Naive thymus-derived CD8-positive, alpha-beta T cell (primary cell): ENCODE measurements around the gene GCLC. TPM values are rescaled to one million over a fixed set of nuclear protein-coding genes. Genes with fewer than 3 reads are reported as not detected.

Source experiments
- ATAC-seq, 2 donors: fragments of 150-1000 bp; cut with Tn5 transposase in 1 of 2; sonication (Bioruptor Pico), chemical (Tn5 transposase) in 1 of 2; 1 replicate in 1 of 2; 2 replicates in 1 of 2; pipeline ENCODE4 v1.10.0; 2021; ENCODE audit warnings: mild to moderate bottlenecking in 2 of 2, moderate library complexity in 2 of 2
- POLR2A ChIA-PET: fragments of 350-600 bp; sonication (Branson Sonifier 250); formaldehyde crosslinking; loops from one replicate; lab custom pipeline; 2021; ENCODE audit warnings: antibody characterized with exemption; lab: Charles Lee
- DNase-seq, 10 donors: peaks; one replicate each; pipeline versions ENCODE4 v3.0.0 to v3.0.0-alpha.2; 2020 to 2022
- H3K27ac Mint-ChIP-seq, 10 donors: one replicate each; pipeline ENCODE4 v1.8.0; 2020 to 2022; ENCODE audit warnings: mild to moderate bottlenecking in 10 of 10, mixed read lengths in 10 of 10, moderate library complexity in 4 of 10, inconsistent platforms in 1 of 10
- H3K27me3 Mint-ChIP-seq, 5 donors: one replicate each; pipeline ENCODE4 v1.8.0; 2021 to 2022; ENCODE audit warnings: mixed read lengths in 5 of 5
- H3K36me3 Mint-ChIP-seq, 3 donors: one replicate each; pipeline ENCODE4 v1.8.0; 2020 to 2022; ENCODE audit warnings: mixed read lengths in 3 of 3, mild to moderate bottlenecking in 2 of 3, inconsistent platforms in 1 of 3
- H3K4me1 Mint-ChIP-seq, 4 donors: one replicate each; pipeline ENCODE4 v1.8.0; 2021 to 2022; ENCODE audit warnings: mixed read lengths in 4 of 4
- H3K4me3 Mint-ChIP-seq, 10 donors: one replicate each; pipeline ENCODE4 v1.8.0; 2020 to 2022; ENCODE audit warnings: mild to moderate bottlenecking in 10 of 10, mixed read lengths in 10 of 10, moderate library complexity in 6 of 10, inconsistent platforms in 1 of 10
- H3K9me3 Mint-ChIP-seq, 9 donors: one replicate each; pipeline ENCODE4 v1.8.0; 2020 to 2022; ENCODE audit warnings: mixed read lengths in 9 of 9, mild to moderate bottlenecking in 3 of 9, inconsistent platforms in 1 of 9, moderate library complexity in 1 of 9
- polyA plus RNA-seq, 3 donors: library from polyadenylated mRNA; unstranded; fragments of 300-500 nt; fragmentation: Illumina TruSeq; gene quantifications; one replicate each; pipeline ENCODE4 v1.2.3, GENCODE V29; 2021
- total RNA-seq, 8 experiments: library from RNA in 2 of 8; stranded (reverse) in 2 of 8; gene quantifications; one replicate each; pipeline ENCODE4 v1.2.3 and lab custom pipeline; 2021 to 2026

Gene GCLC
- total and polyA plus RNA-seq, 5 experiments from 2014 or later = 9.2 to 54.3 (median 13.5) TPM

DNA sequence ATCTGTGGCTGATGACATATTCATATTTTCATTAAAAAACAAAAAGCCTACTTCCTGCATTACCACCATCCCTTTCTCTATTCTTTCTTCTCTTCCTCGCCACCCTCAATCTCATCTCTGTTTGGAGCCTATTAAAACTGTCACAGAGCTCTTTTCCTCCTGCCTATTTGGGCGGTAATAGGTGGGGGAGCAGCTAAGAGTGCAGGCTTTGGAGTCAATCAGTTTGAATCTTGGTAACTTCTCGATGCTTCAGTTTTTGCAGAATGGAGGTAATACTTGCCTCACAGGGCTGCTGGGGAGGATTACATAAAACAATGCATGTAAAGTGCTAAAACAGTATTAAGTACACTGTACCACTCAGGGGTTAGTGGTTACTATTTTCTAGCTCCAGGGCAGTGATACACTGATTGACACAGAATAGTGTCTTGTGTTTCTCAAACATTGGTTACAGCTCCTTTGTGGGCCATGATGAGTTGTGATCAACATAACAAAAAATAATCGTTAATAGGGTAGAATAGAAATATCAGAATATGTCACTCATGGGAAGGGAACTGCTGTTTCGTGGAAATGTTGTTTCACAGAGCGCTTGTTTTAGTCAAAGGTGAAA lies 14.0 kb downstream of the GCLC start:
- no peaks in the 10 kb centered on the region for H3K9me3 Mint-ChIP-seq
- ATAC-seq (no peak), DNase-seq (no peak)
- POLR2A ChIA-PET = no interaction called here
- peaks cover 22 to 68% (median 43%) of the 10 kb centered on the region in 4 donors for H3K4me1 Mint-ChIP-seq
- no peaks in the 10 kb centered on the region for H3K27me3 Mint-ChIP-seq
- no peak overlapping the region for H3K4me3 Mint-ChIP-seq
- H3K27ac Mint-ChIP-seq = no peak overlapping the region
- peaks cover 0 to 7% (median 0%) of the 10 kb centered on the region in 3 donors for H3K36me3 Mint-ChIP-seq

DNA sequence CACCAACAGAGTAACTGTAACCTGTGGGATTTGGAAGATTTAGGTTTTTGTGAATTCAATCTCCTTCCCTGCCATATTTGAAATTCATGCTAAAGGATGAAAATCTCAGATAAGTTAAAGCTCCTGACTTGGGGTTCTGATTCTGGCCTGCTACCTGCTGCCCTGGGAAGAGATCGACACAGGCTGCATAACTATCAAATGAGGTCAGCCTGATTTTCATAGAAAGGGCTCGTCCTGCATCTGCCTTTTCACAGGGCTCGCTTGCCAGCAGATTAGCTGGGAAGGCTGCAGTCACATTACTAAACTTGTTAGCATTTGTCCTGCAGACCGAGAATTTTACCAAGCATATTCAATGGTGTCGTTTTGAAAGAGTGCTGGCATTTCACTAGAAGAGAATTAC lies 14.6 kb downstream of the GCLC start:
- Mint-ChIP-seq H3K27me3 (no peaks in the 10 kb centered on the region), H3K4me1 (peaks cover 22 to 63% (median 43%) of the 10 kb centered on the region in 4 donors), H3K4me3 (no peak overlapping the region), H3K36me3 (peaks cover 0 to 7% (median 0%) of the 10 kb centered on the region in 3 donors), H3K9me3 (no peaks in the 10 kb centered on the region), H3K27ac (peak overlapping the region in 1 of 10 donors; percentile 53)
- ATAC-seq (no peak), DNase-seq (no peak)
- POLR2A ChIA-PET = no interaction called here

DNA sequence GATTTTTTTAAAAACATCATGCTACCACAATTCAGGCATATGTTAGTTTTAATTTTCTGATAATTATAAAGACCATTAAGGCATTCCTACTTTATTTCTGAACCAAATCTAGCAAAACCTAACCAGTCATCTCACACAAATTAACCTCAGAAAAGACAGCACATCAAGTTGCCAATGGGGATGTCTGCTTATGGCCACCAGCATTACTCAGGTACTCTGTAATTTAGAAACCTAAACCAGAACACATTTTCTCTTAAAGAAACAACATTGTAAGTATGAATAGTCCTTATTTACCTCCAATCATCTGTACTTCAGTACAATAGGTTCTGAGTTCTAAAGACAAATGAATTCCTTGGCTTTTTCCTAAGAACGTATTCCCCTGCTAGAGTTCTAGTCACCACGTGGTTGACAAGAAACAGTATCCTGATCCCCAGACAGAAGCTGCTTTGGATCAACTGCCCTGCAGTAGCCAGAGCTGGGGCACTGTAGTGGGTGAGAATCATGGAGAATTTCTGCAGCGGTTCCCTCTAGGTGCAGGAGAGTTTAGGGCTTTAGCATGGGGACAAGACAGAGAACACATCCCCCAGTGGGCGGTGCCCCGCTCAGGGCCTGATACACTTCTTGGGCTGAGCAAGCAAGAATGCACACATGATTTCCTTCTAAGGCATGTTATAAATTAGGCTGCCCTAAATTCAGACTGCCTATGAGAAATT lies 15.4 kb downstream of the GCLC start:
- DNase-seq = no peak
- peaks cover 22 to 59% (median 42%) of the 10 kb centered on the region in 4 donors for H3K4me1 Mint-ChIP-seq
- H3K27ac Mint-ChIP-seq = peak overlapping the region in 1 of 10 donors; percentile 41
- peaks cover 0 to 7% (median 0%) of the 10 kb centered on the region in 3 donors for H3K36me3 Mint-ChIP-seq
- POLR2A ChIA-PET = no interaction called here
- H3K9me3 Mint-ChIP-seq = no peaks in the 10 kb centered on the region
- no peak for ATAC-seq
- H3K27me3 Mint-ChIP-seq = no peaks in the 10 kb centered on the region
- H3K4me3 Mint-ChIP-seq = no peak overlapping the region

DNA sequence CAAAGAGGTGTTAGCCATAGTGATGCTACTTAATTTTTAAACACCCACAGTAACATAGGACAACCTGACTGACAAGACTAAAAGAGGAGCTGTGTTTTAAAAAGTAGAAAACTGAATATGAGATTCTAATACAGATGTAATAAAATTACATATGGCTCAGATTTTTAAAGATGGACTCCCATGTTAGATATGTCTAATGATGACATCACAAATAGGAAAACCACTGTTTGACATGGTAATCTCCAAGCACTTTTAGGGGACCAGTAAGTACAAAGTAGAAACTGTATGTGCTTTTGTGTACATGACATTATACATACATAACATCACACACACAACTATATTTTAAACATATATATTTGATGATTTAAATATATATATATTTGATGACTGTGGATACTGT lies 16.8 kb downstream of the GCLC start:
- Mint-ChIP-seq H3K4me1 (peaks cover 20 to 51% (median 41%) of the 10 kb centered on the region in 4 donors), H3K27ac (no peak overlapping the region), H3K27me3 (no peaks in the 10 kb centered on the region), H3K9me3 (no peaks in the 10 kb centered on the region), H3K4me3 (no peak overlapping the region), H3K36me3 (peaks cover 0 to 4% (median 2%) of the 10 kb centered on the region in 3 donors)
- ATAC-seq (no peak), DNase-seq (no peak)
- POLR2A ChIA-PET = no interaction called here

DNA sequence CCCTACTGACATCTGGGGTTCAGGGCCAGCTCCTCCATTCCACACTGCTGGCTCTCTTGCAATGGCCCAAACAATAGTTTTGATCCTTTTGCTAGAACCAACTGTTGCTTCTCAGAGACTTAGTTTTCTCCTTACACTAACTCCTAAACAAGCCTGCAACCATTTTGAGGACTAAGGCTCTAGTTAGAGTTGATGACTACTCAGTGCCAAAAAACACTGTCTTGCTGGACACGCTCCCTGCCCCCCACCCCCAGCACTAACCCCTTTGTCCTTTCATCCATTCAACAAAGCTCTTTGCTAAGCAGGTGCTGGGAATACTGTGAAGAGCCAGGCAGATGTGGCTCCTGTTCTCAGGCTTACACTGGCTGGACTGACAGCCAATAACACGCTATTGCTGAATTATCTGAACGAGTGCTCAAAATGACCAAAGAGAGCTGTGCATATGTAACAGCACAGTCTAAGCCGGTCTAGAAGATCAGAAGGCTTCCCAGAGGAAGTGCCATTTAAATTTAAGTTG lies 17.6 kb downstream of the GCLC start:
- Mint-ChIP-seq H3K36me3 (peaks cover 0 to 8% (median 2%) of the 10 kb centered on the region in 3 donors), H3K27ac (no peak overlapping the region), H3K27me3 (no peaks in the 10 kb centered on the region), H3K9me3 (no peaks in the 10 kb centered on the region), H3K4me3 (no peak overlapping the region), H3K4me1 (peaks cover 15 to 43% (median 36%) of the 10 kb centered on the region in 4 donors)
- DNase-seq = no peak
- no peak for ATAC-seq
- POLR2A ChIA-PET = no interaction called here

DNA sequence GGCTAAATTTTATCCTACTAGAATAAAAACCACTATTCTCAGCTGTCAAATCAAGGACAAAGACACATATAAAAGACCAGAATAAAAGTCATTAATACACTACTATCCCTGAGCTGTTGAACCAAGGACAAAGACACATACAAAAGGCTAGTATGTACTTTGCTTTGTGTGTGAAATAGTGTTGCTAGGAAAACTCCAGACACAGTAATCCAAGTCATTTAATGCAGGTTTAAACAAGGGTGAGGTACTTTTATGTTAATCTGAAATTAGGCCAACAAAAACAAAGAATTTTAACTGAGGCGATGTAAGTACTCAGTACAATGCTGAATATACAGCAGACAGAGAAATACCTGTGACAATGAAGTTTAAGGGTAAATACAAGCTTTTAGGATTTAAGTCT lies 18.9 kb downstream of the GCLC start:
- Mint-ChIP-seq H3K27me3 (no peaks in the 10 kb centered on the region), H3K4me1 (peaks cover 7 to 31% (median 24%) of the 10 kb centered on the region in 4 donors), H3K36me3 (peaks cover 0 to 5% (median 2%) of the 10 kb centered on the region in 3 donors), H3K9me3 (no peaks in the 10 kb centered on the region), H3K27ac (no peak overlapping the region), H3K4me3 (no peak overlapping the region)
- POLR2A ChIA-PET = no interaction called here
- DNase-seq = no peak
- ATAC-seq = no peak

DNA sequence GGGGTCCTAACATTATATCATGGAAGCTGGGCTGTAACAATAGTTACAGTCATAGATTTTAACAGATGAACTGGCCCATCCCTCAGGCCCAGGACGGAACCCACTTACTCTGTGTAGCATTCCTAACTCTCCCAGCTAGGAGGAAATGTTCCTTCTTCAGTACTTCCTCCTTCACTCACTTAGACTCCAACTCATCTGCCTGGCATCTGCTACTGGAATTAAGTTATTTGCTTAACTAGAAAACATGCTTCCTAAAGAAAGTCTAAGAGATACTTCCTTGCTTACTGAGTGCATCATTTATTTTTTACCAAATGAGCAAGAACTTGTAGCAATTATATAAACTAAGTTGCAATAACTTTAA lies 20.5 kb downstream of the GCLC start:
- POLR2A ChIA-PET = no interaction called here
- Mint-ChIP-seq H3K27me3 (no peaks in the 10 kb centered on the region), H3K36me3 (peaks cover 0 to 18% (median 15%) of the 10 kb centered on the region in 3 donors), H3K4me1 (peaks cover 4 to 20% (median 15%) of the 10 kb centered on the region in 4 donors), H3K9me3 (no peaks in the 10 kb centered on the region), H3K27ac (peak overlapping the region in 1 of 10 donors; percentile 14), H3K4me3 (no peak overlapping the region)
- ATAC-seq = no peak
- DNase-seq = no peak

DNA sequence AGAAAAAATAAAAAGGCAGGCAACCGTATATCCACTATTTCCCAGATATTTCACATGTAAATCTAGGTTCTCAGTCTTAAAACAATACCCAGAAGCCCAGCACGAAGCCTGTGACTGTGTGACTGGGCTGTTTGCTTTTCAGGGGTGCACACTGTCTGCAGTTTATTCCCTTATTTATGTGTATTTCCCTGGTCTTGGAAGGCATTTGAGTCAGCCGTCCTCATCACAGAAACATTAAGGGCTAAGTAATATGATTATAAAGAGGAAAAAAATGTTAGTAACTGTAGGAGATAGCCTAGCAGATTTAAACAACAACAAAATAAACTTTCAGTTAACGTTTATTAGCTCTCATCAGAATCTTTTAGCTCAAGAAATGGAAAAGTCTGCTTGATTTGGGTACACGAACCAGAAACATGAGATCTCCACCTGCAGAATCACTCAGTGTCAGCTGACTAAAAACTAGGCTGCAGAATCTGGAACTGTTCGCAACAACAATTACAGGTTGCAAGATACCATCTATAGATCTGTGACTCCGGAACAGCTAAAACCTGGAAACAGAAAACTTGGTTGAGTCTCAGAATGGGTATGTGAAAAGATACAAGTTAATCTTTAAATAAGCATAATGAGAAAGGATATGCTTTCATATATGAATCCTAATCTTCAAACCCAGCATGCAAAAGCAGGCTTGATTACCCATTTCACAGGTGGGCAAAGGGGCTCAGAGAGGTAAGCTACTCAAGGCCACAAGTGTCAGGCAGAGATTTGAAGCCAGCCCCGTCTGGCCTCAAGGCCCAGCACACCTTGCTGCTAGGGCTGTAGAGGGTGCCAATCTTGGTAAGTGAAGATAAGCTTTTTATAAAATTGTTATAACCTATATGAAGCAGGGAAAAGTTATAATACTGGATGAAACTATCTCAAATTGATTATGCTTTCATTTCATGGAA lies 21.1 kb downstream of the GCLC start:
- no peak overlapping the region for H3K4me3 Mint-ChIP-seq
- no peaks in the 10 kb centered on the region for H3K27me3 Mint-ChIP-seq
- H3K4me1 Mint-ChIP-seq = peaks cover 4 to 16% (median 13%) of the 10 kb centered on the region in 4 donors
- no peak for DNase-seq
- no peak overlapping the region for H3K27ac Mint-ChIP-seq
- peaks cover 0 to 23% (median 18%) of the 10 kb centered on the region in 3 donors for H3K36me3 Mint-ChIP-seq
- no peak for ATAC-seq
- no peaks in the 10 kb centered on the region for H3K9me3 Mint-ChIP-seq
- POLR2A ChIA-PET = no interaction called here

DNA sequence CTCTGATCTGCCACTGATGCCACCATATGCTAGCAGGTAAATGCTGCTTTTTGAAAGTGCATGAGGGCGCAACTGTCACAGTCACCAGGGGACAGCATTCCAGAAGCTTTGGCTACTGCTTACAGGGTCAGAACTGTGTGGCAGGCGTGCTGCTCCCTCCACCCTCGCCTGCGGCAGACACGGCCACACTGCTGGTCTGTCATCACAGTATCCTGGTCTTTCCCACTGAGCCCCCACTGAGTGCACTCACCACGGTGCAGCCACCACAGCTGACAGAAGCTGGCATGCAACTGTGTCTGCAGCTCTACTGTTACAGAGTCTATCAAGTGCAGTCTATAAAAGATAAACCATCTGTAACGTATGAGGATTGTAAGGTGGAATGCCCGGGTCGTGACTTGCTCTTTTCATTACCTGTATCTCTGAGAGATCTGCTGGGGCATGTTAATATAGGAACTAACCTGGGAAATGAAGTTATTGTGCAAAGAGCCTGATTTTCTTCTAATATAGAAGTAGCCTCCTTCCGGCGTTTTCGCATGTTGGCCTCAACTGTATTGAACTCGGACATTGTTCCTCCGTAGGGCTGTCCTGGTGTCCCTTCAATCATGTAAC lies 24.5 kb downstream of the GCLC start:
- no peak overlapping the region for H3K27ac Mint-ChIP-seq
- no peaks in the 10 kb centered on the region for H3K9me3 Mint-ChIP-seq
- H3K4me3 Mint-ChIP-seq = no peak overlapping the region
- H3K4me1 Mint-ChIP-seq = peaks cover 0 to 7% (median 4%) of the 10 kb centered on the region in 4 donors
- DNase-seq = no peak
- POLR2A ChIA-PET = no interaction called here
- H3K27me3 Mint-ChIP-seq = no peaks in the 10 kb centered on the region
- no peak for ATAC-seq
- peaks cover 6 to 46% (median 22%) of the 10 kb centered on the region in 3 donors for H3K36me3 Mint-ChIP-seq

DNA sequence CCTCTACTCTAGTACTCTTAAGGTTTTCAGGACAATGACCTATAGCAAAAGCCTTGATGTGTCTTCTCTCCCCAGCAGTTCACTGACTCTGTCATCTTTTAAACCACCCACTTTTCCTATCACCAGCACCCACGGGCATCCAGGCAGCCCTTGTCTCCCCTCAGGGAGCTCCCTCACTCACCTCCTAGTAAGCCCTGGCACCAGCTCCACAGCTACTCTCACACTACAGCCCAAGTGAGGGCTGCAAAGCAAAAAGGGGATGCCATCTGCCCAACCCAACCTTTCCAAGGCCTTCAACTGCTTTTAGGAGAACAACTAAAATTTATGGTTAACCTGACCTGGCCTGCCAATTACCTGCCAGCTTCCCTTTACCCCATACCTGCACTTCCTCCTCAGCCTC lies 26.0 kb downstream of the GCLC start:
- POLR2A ChIA-PET = no interaction called here
- Mint-ChIP-seq H3K27ac (peak overlapping the region in 2 of 10 donors; percentile 17 to 66), H3K9me3 (no peaks in the 10 kb centered on the region), H3K36me3 (peaks cover 6 to 59% (median 22%) of the 10 kb centered on the region in 3 donors), H3K4me3 (no peak overlapping the region), H3K4me1 (peaks cover 0 to 6% (median 2%) of the 10 kb centered on the region in 4 donors), H3K27me3 (no peaks in the 10 kb centered on the region)
- DNase-seq (no peak), ATAC-seq (no peak)

DNA sequence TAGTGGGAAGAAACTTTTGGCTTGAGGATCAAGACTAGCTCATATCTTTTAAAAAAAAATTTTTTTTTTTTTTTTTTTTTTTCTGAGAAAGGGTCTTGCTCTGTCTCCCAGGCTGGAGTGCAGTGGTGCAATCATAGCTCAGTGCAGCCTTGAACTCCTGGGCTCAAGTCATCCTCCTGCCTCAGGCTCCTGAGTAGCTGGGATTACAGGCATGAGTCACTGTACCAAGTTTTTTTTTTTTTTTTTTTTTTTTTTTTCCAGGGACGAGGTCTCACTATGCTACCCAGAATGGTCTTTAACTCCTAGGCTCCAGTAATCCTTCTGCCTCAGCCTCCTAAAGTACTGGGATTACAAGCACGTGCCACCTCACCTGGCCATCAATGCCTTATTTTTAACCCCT lies 27.9 kb downstream of the GCLC start:
- no peaks in the 10 kb centered on the region for H3K27me3 Mint-ChIP-seq
- no peak for DNase-seq
- ATAC-seq = no peak
- H3K4me3 Mint-ChIP-seq = no peak overlapping the region
- no peaks in the 10 kb centered on the region for H3K9me3 Mint-ChIP-seq
- peaks cover 0 to 6% (median 2%) of the 10 kb centered on the region in 4 donors for H3K4me1 Mint-ChIP-seq
- POLR2A ChIA-PET = interaction anchor here (0.7 kb wide), 2 partner anchors 75 to 248 kb away, joined by 4 to 5 read pairs; no protein-coding TSS in a partner anchor
- H3K36me3 Mint-ChIP-seq = peaks cover 6 to 70% (median 29%) of the 10 kb centered on the region in 3 donors
- H3K27ac Mint-ChIP-seq = no peak overlapping the region

DNA sequence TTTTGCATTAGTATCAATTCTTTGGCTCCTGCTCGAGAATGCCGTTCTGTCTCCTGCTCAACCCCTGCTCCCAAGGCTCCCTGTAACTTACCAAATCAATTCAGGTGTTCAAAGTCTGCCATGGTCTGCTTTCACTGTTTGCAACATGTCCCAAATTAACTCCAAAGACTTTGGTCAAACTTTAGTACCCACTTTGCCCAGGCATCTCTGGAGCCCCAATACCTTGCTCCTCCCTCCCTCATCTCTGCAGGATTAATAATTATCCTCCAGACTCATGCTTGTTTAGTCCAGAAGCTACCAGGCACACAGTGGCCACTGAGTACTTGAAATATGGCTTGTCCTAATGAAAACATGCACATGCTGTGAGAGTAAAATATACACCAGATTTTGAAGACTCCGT lies 30.2 kb downstream of the GCLC start:
- Mint-ChIP-seq H3K27ac (no peak overlapping the region), H3K36me3 (peaks cover 15 to 72% (median 26%) of the 10 kb centered on the region in 3 donors), H3K4me3 (no peak overlapping the region), H3K27me3 (no peaks in the 10 kb centered on the region), H3K4me1 (peaks cover 0 to 2% (median 0%) of the 10 kb centered on the region in 4 donors), H3K9me3 (no peaks in the 10 kb centered on the region)
- no peak for DNase-seq
- POLR2A ChIA-PET = no interaction called here
- no peak for ATAC-seq
